ENCODE results near the gene CHMP1A.

CHMP1A gene

GRCh38 chr16:89602273-89602951, 55.1 kb downstream of the CHMP1A start:
- DNase-seq, result peak; percentile 46

DNA sequence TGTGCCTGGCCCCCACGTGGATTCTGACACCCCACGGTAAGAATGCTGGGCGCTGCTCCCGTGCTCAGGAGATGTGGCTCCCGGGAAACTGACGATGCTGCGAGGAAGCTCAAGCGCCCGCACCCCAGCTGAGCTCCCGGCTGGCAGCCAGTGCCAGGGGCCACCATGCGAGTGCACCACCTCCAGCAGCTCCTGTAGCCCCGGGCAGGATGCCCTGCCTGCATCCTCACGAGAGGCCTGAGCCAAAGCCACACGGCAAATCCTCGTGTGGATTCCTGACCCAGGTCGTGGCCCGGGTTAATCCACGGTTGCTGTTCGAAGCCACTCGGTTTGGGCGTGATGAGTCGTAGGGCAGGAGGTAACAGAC, 55.6 kb downstream of the CHMP1A start:
- no peak for DNase-seq

- DNase-seq, result no peak
These were observed 56.6 kb downstream of the CHMP1A start for GRCh38 chr16:89600956-89601355.

DNA sequence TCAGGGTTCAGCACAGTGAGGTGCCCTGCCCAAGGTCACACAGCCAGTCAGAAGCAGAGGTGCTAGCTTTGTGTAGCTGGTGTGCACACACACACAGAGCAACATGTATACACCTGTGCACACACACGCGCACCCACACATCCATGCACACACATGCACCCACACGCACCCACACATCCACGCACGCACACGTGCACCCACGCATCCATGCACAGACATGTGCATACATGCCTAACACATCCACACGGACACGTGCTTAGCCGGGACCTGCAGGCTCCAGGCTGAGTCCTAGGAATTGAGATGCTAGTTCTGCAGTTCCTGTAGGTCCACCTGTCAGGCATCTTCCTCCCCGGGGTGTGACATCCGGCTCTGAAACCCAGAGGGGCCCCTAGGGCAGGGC, 57.1 kb downstream of the CHMP1A start:
- DNase-seq, result no peak

DNA sequence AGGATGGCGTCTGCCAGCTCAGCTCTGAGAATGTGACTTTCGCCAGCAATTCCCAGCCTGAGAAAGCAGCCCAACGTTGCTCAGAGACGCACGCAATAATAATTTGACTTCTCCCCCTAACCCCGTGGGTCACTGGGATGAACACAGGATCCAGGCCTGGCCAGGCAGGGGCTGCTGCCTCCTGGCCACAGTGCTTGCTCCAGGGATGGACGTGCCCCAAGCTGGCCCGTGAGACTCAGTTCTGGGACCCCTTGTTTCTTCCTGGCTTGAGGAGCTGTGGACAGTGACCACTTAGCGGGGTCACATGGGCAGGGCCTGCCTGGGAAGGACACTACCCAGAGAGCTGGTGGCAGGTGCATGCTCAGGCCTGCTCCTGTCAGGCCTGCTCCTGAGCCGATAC, 57.6 kb downstream of the CHMP1A start:
- no peak for DNase-seq

- DNase-seq, result no peak
These were observed 58.1 kb downstream of the CHMP1A start for GRCh38 chr16:89599451-89599858.

DNA sequence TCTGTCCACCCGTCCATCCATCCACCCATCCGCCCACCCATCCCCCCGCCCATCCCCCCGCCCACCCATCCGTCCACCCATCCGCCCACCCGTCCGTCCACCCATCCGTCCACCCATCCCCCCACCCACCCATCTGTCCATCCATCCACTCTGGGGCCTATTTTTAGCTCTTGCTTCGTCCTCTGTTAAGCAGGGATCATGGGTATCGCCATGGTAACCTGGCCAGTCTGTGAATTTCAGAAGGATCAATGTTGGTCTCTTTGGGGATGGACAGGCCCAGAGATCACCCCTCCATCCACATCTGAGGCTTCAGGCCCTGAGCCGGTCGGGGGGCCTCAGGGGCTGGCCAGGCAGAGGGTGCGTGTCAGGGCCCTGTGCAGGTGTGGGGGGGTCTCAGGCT, 59.3 kb downstream of the CHMP1A start:
- no peak for DNase-seq

- no peak for DNase-seq
These were observed 60.4 kb downstream of the CHMP1A start for GRCh38 chr16:89596957-89597649.

DNA sequence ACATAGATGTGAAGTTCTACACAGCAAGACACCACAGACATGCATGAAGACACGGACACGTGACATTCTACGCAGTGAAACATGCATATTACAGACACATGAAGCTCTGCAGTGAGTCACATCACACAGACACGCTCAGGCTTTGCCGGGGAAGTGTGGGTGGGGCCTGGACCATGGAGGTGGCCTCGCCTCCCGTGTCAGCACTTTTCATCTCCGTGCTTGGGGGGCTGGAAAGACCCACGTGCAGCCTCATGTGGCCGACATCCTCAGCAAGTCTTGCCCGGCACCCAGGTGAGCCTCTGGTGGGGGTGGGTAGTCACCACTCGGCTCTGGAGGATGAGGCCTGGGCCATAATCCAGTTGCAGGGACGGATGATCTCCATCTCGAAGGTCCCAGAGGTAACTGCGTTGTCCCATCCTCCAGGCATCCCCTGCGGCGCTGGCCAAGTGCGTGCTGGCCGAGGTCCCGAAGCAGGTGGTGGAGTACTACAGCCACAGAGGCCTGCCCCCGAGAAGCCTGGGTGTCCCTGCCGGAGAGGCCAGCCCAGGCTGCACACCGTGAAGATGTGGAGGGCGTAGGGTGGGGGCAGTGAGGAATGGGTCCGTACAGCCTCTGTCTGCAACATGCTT, 61.3 kb downstream of the CHMP1A start:
- DNase-seq, result no peak

GRCh38 chr16:89595330-89596060, 62.0 kb downstream of the CHMP1A start:
- DNase-seq, result no peak
